ENCODE results near the gene SFI1.

Gene SFI1

DNA sequence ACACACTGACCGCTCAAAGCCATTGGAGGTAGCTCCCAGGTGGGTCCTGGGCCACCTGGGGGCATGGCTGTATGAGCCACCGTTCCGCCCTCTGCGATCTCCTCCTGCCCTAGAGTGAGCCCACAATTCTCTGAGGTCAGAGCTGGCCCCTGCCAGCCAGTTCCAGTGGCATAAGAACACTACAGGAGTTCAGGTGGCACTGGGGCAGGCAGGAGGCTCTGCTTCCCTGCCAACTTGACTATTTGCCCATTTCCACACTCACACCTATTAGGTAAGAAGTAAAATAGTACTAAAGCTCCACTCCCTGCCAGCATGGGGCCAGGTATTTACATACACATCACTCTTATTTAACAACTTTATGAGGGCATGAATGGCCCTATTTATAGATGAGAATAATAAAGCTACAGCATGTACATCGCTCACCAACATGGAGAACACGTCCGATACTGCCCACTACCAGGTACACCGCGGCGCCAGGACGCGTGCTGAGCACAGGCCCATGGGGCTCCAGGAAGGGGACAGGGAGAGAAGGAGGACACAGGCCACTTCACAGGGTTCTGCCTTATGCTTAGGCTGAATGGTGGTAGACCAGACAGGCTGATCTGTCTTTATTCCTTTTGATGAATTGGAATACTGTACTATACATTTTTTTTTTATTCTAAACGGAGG is 139.4 kb downstream of the SFI1 start:
- no peak for DNase-seq (ENCODE audit: low read depth in 2 of 2)

DNA sequence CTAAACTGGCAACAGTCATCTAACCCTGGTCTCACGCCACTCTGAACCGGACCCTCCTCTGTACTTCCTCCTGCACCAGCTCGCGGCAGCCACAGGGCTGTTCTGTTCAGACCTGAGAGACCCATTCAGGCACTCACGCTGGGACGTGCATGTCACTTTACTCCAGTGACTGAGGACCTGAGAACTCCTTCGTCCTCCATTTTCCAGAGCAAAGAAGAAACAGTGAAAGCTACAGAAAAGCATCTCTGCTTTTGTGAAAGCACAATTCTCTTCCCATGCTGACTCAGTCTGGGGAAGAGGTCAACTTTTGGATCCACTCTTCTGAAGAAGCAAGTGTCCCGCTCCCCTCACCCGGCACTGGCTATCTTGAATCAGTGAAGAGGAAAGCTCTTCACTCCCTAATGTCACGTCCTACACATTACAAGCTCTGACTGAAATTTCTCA is 141.1 kb downstream of the SFI1 start:
- no peak for DNase-seq (ENCODE audit: low read depth in 2 of 2)

DNA sequence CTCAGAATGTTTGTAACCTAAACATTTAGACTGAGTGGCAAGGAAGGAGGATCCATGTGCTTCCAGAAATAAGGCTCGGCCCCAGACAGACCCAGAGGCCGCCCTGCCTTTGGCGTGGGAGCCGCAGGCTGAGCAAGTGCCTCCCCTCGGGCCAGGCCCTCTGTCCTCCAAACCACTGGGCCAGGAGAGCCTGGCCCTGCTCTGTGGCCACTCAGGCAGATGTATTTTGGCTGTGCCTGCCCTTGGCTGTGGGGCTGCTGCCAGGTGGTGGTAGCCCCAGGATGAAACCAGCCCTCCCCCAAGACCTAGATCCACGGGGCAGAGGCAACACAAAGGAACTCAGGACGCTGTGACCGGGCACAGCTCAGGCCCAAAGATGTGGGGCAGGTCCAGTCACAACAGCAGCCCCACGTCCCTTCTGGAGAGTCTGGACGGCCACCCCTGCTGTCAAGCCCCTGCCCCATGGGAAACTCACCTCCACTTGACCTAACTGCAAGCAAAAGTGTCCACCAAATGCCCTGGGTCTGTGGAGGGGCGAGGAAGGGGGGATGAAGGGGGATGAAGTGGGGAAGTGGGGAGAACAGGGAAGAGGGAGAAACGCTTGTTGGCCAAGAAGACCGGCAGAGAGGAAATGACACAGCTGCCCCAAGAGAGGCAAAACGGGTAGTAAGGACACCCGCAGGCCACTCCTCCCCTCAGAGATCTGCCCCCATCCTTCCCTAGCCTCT is 141.7 kb downstream of the SFI1 start:
- DNase-seq (ENCODE audit: low read depth in 2 of 2): no peak

DNA sequence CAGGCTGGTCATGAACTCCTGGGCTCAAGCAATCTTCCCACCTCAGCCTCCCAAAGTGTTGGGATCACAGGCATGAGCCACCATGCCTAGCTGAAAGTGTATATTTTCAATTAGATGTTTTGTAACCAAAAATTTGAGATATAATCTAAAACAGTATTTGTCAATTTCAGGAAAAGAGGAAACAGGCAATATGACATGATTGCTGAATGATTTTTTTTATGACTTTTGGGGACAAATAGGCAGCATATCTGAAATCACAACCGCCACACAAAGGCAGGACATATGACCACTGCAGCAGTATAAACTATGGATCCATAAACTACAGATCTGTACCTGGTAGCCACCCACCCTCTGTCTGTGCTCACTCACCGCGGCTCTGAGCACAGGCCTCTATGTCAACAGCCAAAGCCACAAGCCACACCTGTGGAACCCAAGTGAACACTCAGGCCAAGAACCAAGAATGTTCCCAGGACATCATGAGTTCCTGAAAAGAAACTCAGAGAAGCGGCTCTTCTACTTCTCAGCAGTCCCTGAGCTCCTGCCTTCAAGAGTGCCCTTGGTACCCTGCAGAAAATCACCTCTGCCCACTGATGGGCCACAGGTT is 143.2 kb downstream of the SFI1 start:
- no peak for DNase-seq (ENCODE audit: low read depth in 2 of 2)

DNA sequence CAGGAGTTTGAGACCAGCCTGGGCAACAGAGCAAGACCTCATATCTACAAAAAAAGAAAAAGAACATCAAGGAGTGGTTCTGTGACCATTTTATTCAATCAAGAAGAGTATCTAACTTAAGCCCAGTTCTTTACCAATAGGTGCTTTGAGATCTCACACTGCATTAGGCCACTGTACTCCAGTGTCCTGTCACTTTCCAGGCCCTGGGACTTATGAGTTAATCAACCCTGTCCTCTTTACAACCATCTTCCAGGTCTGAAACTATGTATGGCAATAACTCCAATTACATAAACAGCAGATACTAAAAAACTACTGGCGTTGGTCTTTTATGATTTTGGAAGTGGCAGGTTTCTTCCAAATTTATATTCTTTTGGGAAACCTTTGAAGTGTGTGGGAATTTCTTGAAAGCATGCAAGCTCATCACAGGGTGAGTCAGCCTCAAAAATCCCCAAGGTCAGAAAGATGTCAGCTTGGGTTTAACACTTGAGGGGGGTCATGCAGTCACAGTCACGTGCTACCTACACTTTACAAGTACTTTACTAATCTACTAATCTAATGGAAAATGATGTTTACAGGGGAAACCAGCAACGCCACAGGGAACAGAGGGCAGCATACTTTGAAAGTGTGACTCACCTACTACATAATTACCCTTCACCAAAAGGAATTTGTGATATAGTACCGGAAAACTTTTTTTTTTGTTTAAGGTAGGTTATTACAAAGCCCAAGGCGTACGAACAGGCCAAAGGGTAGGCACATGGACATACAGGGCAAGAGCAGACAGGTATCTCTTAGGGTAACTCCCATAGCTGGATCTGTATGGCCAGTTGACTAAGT is 150.1 kb downstream of the SFI1 start:
- peak; percentile 31 to 33 for DNase-seq (ENCODE audit: low read depth in 2 of 2)

DNA sequence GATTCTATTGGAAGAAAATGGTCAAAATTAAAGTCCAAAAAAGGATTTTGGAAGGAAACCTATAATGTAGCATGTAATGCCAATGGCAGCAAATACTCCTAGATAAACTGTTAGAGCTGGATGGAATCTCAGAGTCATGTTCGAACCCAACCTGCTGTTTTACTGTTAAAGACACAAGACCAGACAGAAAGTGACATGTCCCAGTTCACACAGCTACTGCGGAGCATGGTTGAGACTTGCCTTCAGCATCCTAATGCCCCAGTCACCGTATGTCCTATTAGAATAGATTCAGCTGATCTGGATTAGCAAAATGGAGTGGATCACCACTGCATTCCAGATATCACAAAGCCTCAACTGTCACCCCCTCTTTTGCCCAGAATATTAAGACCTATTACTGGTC is 150.7 kb downstream of the SFI1 start:
- DNase-seq (ENCODE audit: low read depth in 2 of 2): no peak

DNA sequence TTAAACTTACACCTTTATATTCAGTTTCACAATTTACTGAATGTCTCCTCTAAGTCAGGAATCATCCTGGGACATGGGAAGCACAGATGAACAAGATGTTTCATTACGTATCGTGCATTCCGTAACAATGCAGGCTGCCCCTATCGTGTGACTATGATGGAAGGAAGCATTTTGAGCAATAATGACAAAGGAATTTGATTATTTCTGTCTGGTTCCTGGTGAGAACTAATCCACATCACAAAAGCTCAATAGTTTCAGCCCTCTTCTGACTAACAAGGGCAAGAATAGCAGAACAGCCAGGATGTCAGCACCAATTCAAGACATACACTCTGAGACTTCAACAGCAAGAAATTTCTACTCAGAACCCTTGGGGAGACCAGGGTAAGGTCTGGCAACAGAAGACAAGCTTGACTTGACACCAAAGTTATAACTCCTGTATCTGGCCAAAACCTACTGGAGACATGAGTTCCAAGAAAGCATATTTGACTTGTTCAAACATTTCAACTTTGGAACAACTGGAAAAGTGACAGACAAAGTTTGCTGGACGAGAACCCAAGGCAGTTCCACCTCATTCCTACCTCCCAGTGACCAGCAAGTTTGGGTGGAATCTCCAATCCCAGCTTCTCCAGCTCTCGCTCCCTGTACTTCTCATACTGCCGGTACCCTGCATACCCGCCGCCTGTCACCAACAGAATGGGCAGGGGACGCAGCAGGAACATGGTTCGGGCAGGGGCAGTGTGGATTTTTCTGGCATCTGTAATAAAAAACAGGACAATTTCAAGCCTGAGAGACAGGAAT is 151.4 kb downstream of the SFI1 start:
- DNase-seq (ENCODE audit: low read depth in 2 of 2): no peak

DNA sequence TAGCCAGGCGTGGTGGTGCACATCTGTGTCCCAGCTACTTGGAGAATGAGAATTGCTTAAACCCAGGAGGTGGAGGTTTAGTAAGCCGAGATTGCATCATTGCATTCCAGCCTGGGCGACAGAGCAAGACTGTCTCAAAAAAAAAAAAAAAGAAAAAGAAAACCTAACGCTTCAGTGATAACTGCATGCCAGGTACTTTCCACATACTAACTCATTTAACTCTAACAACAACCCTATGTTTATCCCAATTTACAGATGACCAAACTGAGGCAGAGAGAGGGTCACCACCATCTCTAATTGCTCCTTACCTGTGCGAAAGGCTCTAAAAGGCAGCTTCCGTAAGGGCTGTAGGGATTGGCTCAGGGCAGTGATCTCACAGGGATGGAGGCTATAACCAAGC is 154.1 kb downstream of the SFI1 start:
- no peak for DNase-seq (ENCODE audit: low read depth in 2 of 2)

DNA sequence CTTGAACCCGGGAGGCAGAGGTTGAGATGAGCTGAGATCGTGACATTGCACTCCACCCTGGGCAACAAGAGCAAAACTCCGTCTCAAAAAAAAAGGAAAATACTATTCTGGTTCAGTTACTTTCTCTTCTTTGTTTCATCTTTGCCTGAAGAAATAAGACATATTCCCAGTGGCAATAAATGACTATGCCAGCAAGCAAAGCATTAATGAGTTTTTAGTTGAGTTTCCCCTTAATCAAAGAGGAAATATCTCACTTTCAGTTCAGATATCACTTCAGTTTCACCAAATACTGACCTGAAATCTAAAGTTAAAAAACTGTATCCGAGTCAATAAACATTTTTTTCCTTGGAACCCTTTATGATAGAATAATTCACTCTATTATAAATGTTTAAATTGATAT is 155.3 kb downstream of the SFI1 start:
- no peak for DNase-seq (ENCODE audit: low read depth in 2 of 2)

DNA sequence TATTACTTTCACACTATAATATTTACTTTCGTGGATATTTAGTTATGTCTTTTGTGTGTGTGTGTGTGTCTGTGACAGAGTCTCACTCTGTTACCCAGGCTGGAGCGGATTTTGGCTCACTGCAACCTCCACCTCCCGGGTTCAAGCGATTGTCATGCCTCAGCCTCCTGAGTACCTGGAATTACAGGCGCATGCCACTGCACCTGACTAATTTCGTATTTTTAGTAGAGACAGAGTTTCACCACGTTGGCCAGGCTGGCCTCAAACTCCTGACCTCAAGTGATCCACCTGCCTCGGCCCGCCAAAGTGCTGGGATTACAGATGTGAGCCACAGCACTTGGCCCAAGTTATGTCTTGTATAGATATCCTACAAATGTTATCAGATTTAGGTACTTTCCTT is 155.8 kb downstream of the SFI1 start:
- DNase-seq (ENCODE audit: low read depth in 2 of 2): no peak

DNA sequence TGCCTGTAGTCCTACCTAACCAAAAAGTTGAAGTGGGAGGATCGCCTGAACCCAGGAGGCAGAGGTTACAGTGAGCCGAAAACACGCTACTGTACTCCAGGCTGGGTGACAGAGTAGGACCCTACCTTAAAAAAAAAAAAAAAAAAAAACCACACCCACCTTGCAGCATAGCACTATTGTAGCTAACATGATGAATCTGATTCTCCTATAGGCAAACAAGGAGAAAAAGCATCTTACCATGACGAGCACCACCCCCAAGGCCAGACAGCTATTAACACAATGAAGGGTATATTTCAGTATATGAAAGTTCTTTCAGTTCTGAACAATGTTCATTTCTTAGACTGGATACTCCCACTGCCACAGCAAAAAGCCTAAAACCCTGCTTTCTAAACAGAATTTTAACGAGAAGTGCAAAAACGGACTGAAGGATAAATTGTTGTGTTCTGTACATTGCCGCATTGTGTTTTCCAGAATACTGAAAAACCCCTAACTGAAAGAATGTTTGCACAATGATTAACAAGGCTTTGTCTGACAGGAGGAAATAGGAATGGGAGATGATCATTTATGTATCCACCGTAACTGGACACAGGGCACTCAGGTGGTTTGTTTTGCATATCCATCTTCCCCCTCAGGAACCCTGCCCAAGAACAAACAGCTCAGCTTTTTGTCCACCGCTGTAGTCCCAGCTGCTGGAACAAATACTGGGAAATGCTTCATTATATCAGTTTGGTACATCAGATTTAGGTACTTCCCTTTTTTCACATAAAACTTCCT is 156.8 kb downstream of the SFI1 start:
- DNase-seq (ENCODE audit: low read depth in 2 of 2): no peak

DNA sequence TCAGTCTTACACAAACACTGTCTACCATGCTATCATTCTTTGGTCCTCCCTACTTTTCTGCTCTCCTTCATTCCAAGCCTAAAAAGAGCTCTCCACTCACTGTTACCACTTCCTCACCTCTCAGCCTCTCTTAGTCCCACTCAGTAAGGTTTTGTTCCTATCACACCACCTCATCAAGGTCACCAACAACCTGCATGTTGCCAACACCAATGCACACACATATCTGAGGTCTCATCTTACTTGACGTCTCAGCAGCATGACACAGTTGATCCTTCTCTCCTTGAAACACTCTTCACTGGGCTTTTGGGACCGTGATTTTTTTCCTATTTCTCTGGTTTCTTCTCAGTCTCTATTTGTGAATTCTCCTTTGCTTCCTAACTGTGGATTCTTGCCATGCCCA is 157.6 kb downstream of the SFI1 start:
- DNase-seq (ENCODE audit: low read depth in 2 of 2): no peak

DNA sequence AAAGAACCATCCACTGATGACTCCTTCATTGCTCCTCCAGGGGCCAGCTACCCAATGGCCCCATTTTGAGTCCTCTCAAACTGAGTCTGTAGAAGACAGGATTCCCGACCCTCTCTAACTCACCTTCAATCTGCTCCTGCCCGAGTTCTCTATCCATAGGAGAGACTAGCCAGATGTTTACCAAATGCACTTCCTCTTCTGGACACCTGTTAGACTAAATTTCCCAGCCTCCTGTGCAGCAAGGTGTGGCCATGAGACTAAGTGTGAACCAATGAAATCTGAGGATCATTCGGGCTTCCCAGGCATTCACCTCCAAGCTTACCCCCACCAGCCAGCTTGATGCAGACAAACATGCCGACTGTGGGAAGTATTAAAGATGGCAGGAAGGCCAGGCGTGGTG is 158.1 kb downstream of the SFI1 start:
- no peak for DNase-seq (ENCODE audit: low read depth in 2 of 2)

DNA sequence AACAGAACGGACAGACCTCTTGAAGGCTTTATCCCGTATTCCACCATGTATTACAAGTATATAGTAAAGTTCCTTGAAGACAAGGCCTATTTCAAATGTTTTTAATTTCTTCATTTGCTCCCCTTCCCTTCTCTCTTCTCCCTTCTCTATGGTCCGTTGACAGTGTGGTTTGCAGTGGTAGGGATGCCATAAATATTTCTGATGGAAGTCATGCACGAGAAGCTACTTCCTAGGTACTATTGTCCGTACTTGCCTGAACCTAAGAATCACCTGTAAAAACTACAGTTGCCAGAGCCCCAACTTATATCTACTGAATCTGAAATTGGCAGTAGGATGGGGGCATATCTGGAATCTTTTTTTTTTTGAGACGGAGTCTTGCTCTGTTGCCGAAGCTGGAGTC is 162.9 kb downstream of the SFI1 start:
- no peak for DNase-seq (ENCODE audit: low read depth in 2 of 2)

DNA sequence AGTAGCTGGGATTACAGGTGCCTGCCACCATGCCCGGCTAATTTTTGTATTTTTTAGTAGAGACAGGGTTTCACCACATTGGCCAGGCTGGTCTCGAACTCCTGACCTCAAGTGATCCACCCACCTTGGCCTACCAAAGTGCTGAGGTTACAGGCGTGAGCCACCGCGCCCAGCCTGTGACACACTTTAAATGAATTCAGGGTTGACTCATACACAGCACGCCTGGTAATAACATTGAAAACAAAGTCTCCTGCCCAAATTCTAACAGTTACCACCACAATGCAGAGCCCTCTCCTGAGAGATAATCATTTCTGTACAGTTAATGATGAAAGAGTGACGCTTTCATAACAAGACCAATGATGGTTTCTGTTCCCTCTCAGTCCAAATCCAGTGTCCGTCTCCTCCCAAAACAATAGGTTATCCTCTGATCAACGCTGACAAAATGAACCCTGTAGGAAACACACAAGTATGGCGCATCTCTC is 164.6 kb downstream of the SFI1 start:
- DNase-seq (ENCODE audit: low read depth in 2 of 2): peak in 1 of 2 experiments; percentile 42

DNA sequence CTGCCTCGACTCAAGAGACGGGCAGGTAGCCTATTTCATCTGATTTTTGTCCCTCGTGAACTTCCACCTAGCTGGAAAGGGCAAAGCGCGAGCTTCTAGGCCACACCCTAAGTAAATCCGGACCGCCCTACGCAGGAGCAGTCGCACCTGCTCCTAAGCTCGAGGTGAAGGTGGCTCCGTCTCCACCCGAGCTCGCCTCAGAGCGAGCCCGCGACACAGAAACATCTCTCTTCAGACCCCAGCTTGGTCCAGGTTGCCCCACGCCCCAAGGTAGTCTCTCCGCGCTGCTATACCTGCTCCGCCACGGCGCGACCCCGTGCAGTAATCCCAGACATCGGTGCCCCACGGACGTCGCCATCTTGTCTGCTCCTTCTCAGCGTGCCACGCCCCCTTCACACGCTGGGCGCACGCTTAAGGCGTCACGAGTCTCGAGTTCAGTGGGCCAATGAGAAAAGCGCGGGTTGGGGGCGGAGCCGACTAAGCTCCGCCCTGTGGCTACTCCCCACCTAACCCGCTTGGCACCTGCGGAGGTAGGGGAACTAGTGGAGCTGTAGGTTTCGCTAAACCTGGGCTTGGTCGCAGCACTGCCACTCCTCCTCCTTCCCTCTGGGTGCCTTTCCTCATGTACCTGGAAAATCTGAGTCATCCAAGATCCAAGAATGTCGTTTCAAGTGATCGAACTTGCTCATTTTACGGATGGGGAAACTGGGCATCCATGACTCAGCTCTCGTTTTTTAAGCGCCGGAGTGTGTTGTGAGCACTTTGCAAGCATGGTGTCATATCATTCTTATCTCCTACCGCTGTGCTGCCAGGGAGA is 165.7 kb downstream of the SFI1 start, which contains the start of gene PISD:
Gene PISD, minus strand, starts transcription at position 365 of the 817 bp plus-strand sequence. Its CDS starts 7 bp downstream, at position 358.
- DNase-seq (ENCODE audit: low read depth in 2 of 2): peak; percentile 90 to 95

DNA sequence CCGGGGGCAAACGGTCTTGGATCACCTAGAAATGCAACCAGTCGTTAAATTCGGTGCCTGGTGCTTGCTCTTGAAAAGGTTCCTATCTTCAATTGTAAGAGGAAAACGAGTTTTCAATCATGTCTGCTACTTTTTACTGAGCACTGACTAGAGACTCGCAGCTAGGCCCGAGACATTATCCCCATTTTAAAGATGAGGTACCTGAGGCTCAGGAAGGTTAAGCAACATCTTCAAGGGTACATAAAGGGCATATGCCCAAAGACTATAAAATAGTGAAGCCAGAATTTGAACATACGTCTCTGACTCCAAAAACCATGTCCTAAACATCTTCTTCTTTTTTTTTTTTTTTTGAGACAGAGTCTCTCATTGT is 166.3 kb downstream of the SFI1 start:
- DNase-seq (ENCODE audit: low read depth in 2 of 2): no peak
